ENCODE measurements around the gene USP35. TPM values are rescaled to one million over a fixed set of nuclear protein-coding genes. Genes with fewer than 3 reads are reported as not detected.

Gene USP35
- total RNA-seq, 6 experiments from 2014 or later, result 5.3 to 10.1 (median 7.9) TPM

GRCh38 chr11:78161346-78161745 lies 27.4 kb upstream of the USP35 start:
- no peak for ATAC-seq
- Histone ChIP-seq H3K36me3 (no peaks in the 10 kb centered on the region), H3K27ac (peak overlapping the region in 2 of 3 donors; percentile 60 to 91), H3K27me3 (no peaks in the 10 kb centered on the region), H3K9me3 (no peaks in the 10 kb centered on the region), H3K4me1 (peaks cover 0 to 81% (median 35%) of the 10 kb centered on the region in 4 donors), H3K4me3 (no peak overlapping the region)
- intact Hi-C loops (cut with DNase I), result no loop called here
- TF ChIP-seq POLR2A (IDR thresholded peaks at IDR 0.05), result no peak
- TF ChIP-seq, protein P1, sequence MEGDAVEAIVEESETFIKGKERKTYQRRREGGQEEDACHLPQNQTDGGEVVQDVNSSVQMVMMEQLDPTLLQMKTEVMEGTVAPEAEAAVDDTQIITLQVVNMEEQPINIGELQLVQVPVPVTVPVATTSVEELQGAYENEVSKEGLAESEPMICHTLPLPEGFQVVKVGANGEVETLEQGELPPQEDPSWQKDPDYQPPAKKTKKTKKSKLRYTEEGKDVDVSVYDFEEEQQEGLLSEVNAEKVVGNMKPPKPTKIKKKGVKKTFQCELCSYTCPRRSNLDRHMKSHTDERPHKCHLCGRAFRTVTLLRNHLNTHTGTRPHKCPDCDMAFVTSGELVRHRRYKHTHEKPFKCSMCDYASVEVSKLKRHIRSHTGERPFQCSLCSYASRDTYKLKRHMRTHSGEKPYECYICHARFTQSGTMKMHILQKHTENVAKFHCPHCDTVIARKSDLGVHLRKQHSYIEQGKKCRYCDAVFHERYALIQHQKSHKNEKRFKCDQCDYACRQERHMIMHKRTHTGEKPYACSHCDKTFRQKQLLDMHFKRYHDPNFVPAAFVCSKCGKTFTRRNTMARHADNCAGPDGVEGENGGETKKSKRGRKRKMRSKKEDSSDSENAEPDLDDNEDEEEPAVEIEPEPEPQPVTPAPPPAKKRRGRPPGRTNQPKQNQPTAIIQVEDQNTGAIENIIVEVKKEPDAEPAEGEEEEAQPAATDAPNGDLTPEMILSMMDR (IDR thresholded peaks at IDR 0.05), result no peak
- no peak for DNase-seq
- WGBS (ENCODE audit: insufficient coverage, low coverage, low lambda C conversion rate, missing lambda C conversion rate), result no CpG with 5 or more reads among the region's 2 CpGs

- H3K9me3 ChIP-seq, result no peaks in the 10 kb centered on the region
- H3K27ac ChIP-seq, result peak overlapping the region in 2 of 3 donors; percentile 60 to 91
- intact Hi-C loops (cut with DNase I), result no loop called here
- DNase-seq (peak in 1 of 3 donors; percentile 62), ATAC-seq (peak in 1 of 4 donors; percentile 41)
- H3K36me3 ChIP-seq, result no peaks in the 10 kb centered on the region
- TF ChIP-seq POLR2A (IDR thresholded peaks at IDR 0.05), result no peak
- TF ChIP-seq, protein P1 (IDR thresholded peaks at IDR 0.05), result no peak
- H3K27me3 ChIP-seq, result no peaks in the 10 kb centered on the region
- peaks cover 0 to 80% (median 34%) of the 10 kb centered on the region in 4 donors for H3K4me1 ChIP-seq
- WGBS (ENCODE audit: insufficient coverage, low coverage, low lambda C conversion rate, missing lambda C conversion rate), result 21% methylated on average over 4 of the region's 5 CpGs
- H3K4me3 ChIP-seq, result no peak overlapping the region
Measured at GRCh38 chr11:78161962-78162371, 26.8 kb upstream of the USP35 start.

DNA sequence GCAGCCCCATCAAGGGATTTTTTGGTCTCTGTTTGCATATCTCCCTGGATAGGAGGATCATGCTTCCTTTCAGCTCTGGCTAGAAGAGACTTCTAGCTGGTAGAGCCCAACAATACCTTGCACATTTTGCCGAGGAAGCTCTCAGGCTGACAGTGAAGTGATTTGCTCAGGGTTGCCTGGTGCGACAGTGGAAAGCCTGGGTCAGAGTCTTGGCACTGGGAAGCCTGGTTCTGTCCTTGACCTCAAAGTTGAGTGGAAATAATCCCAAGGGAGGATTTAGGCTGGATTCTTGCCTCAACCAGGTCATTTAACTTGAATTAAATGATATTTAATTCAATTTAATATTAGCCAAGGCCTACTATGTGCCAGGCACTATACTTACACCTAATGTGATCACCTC lies 24.9 kb upstream of the USP35 start:
- Histone ChIP-seq H3K9me3 (no peaks in the 10 kb centered on the region), H3K4me3 (no peak overlapping the region), H3K27me3 (no peaks in the 10 kb centered on the region), H3K36me3 (no peaks in the 10 kb centered on the region), H3K4me1 (peaks cover 0 to 77% (median 29%) of the 10 kb centered on the region in 4 donors), H3K27ac (peak overlapping the region; percentile 6 to 93 (median 57))
- TF ChIP-seq, protein P1 (IDR thresholded peaks at IDR 0.05), result no peak
- TF ChIP-seq POLR2A (IDR thresholded peaks at IDR 0.05), result no peak
- ATAC-seq (peak; percentile 2 to 27 (median 8)), DNase-seq (peak in 1 of 3 donors; percentile 64)
- intact Hi-C loops (cut with DNase I), result no loop called here
- WGBS (ENCODE audit: insufficient coverage, low coverage, low lambda C conversion rate, missing lambda C conversion rate), result 14% methylated on average over 1 of the region's 2 CpGs

DNA sequence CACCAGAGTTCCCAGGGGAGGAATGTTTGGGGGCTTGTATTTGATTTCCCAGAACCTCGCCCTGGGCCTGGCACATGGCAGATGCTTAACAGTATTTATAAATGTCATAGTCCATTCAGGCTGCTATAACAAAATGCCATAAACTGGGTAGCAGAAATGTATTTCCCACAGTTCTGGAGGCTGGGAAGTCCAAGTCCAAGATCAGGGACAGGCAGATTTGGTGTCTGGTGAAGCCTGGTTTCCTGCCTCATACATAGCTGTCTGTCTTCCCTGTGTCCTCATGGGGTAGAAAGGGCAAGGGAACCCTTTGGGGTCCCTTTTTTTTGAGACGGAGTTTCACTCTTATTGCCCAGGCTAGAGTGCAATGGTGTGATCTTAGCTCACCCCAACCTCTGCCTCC lies 24.2 kb upstream of the USP35 start:
- WGBS (ENCODE audit: insufficient coverage, low coverage, low lambda C conversion rate, missing lambda C conversion rate), result 95% methylated on average over 2 of the region's 2 CpGs
- no peak for TF ChIP-seq POLR2A (IDR thresholded peaks at IDR 0.05)
- TF ChIP-seq, protein P1 (IDR thresholded peaks at IDR 0.05), result no peak
- peaks cover 0 to 74% (median 26%) of the 10 kb centered on the region in 4 donors for H3K4me1 ChIP-seq
- no peaks in the 10 kb centered on the region for H3K9me3 ChIP-seq
- H3K27me3 ChIP-seq, result no peaks in the 10 kb centered on the region
- ATAC-seq (no peak), DNase-seq (no peak)
- H3K27ac ChIP-seq, result peak overlapping the region; percentile 6 to 93 (median 57)
- intact Hi-C loops (cut with DNase I), result no loop called here
- H3K36me3 ChIP-seq, result no peaks in the 10 kb centered on the region
- H3K4me3 ChIP-seq, result no peak overlapping the region
